GM19468 (cell line): ENCODE data around the gene CCDC196.

Source experiments
- ATAC-seq: cut with Tn5 transposase; IDR thresholded peaks from one replicate; pipeline ENCODE4 v1.9.1; 2021; ENCODE audit warnings: mild to moderate bottlenecking, moderate library complexity, moderate number of reproducible peaks; ENCODE audit not compliant: unreplicated experiment; ENCODE audit errors: extremely low read depth

The CCDC196 gene

DNA sequence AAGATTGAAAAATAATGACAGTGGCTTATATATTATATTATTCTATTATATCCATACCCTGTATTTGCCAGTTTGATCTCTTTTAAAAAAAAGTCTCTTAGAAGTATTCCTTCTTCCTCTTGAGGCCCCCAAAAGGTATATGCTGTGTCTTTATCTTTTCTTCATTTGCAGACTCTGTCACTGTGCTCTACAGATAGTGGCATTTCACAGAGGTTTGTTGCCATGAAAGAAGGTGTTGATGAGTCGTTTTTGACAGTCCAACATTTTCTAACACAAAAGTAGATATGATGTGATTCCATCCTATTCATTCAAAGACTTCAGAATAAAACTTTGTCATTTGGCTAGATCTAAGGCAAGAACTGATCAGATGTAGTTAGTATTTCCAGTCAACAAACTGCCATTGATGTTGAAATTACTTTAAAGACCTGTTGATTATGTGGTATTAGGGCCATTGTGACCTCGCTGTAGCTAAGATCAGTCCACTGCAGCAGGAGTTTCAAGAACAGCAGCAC, at the start of gene CCDC196:
Gene CCDC196, plus strand, starts transcription at position 462 of the 512 bp plus-strand sequence. CDS start 132 bp downstream, outside the sequence.
- ATAC-seq, result no peak

DNA sequence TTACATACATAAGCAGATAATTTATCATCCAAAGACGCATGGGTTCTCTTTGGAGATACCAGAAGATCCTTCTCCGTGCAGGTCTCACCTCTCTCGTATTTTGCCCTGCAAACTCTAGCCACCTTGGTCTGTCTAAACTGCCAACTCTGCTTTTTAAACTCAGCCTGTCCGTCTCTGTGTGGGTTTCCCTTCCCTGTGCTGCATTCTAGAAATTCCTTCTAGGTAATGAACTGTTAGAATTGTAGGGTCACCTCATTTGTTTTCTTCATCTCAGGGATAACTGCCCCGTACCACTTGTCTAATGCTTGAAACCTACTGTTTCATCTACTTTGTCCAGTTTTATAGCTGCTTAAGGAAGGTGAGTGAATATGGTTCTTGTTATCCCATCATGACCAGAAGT, 45.4 kb upstream of the CCDC196 start:
- ATAC-seq, result no peak

GRCh38 chr14:66442953-66443571, 43.1 kb upstream of the CCDC196 start:
- ATAC-seq, result no peak

DNA sequence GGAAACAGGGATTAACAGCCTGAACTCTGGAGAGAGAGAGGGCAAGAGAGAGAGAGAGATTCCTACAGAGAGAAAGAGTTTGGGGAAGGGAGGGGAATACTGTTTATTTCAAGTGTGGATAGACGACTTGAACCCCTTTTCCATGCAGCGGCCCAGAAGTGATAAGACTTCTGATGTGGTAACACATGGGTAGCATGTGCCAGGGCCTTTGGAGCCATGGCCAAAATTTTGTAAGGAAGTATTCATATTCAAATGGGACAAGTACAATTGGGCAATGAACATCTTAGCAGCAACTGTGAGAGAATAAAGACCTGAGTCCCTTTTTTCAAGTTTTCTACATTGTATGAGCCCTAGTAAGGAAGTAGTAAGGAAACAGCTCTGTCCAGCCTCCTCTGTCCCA, 42.4 kb upstream of the CCDC196 start:
- no peak for ATAC-seq

DNA sequence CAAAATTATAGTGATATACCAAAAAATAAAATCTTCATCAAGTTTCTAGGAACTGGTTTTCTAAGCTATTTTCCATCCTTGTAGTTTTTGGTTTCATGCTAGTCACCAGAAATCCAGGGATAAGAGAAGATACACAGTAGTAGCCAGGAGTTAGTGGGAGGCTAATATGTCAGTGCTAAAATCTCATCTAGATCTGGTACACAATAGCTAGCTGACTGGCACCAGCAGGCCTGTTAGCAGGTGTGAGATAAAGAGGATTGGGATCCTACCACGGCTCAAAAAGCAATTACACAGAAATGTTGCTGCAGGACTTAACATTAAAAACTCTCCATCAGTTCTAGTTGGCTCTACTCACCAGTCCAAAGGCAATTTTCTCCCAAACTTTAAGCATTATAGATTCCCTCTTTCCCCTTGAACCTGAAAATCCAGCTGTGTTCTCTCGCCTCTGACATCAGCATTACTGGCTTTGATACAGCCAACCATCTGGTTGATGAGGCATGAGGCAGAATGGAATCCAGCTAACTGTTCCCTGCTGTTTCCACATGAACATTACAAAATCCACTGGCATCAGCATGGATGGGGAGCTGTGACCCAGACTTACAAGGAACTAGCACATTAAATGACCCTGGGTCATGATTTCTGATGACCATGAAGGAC, 41.8 kb upstream of the CCDC196 start:
- ATAC-seq, result no peak

- no peak for ATAC-seq
These were observed 40.2 kb upstream of the CCDC196 start for GRCh38 chr14:66445936-66446335.

DNA sequence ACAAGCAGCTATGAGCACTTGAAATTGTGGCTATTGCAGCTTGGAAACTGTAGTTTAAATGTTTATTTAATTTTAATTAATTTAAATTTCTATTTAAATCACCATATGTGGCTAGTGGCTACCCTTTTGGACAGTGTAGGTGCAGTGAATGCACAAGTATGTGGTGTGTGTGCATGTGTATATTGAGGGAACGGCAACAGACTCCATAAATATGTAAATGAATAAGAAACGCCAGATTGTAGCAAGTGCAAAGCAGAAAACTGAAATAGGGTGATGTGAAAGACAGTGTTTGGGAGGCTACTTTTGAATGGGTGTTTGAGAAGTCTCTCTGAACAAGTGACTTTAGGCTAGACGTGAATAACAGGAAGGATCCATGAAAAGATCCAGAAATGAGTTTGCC, 32.7 kb upstream of the CCDC196 start:
- no peak for ATAC-seq

- ATAC-seq, result no peak
These were observed 26.6 kb upstream of the CCDC196 start for GRCh38 chr14:66459603-66460002.

- no peak for ATAC-seq
These were observed 21.9 kb upstream of the CCDC196 start for GRCh38 chr14:66464261-66464660.

DNA sequence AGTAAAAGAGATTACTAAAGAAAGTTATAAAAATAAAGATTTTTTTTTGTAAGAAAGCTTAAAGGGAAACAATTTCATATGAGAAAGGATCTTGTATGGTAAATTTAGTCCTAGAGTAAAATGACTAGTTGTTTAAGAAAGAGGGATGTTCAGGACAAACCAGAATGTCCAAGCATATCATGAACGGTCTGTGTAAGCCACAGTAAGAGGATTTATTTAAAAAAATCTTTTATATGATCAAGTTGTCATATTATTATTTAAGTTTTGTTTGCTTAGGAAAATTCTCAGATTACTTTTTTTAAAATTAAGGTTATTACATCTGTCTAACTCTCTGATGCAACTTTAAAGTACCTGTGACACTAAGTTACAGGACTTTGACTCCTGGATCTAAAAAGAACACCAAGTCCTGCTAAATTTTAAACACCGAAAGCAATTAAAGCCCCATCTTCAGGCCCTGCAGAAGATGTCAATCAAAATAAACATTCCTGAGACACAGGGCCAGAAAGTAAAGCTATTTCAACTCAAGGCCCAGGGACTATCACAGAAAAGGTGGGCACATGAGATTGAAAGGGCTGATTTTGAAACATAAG, 17.3 kb upstream of the CCDC196 start:
- ATAC-seq, result no peak

DNA sequence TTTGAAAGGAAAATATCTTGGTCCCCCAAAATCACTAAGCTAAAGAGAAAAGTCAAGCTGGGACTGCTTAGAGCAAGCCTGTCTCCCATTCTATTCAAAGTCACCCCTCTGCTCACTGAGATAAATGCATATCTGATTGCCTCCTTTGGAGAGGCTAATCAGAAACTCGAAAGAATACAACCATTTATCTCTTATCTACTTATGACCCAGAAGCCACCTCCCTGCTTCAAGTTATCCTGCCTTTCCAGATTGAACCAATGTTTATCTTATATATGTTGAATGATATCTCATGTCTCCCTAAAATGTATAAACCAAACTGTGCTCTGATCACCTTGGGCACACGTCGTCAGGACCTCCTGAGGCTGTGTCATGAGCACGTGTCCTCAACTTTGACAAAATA, 14.6 kb upstream of the CCDC196 start:
- no peak for ATAC-seq

- no peak for ATAC-seq
These were observed 13.9 kb upstream of the CCDC196 start for GRCh38 chr14:66472251-66472650.

GRCh38 chr14:66473223-66473622, 12.9 kb upstream of the CCDC196 start:
- no peak for ATAC-seq

GRCh38 chr14:66476964-66477363, 9.2 kb upstream of the CCDC196 start:
- no peak for ATAC-seq

DNA sequence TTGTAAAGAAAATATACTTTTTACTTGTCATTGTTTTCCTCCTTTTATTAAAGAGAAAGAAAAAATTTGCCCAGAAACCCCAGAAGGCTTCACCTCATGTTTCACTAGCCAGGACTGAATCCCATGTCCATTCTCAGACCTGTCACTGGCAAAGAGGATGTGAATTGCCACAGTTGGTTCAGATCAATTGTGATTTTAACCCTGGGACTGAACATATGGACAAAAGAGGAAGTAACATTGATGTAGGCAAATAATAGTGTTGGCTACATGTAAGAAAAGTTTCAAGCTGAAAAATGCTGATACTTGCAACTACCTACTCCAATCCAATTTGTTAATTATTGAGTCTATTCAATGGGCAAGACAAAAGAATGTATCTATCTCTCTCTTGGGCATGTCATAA, 8.6 kb upstream of the CCDC196 start:
- no peak for ATAC-seq

- no peak for ATAC-seq
These were observed 3.3 kb upstream of the CCDC196 start for GRCh38 chr14:66482873-66483272.

DNA sequence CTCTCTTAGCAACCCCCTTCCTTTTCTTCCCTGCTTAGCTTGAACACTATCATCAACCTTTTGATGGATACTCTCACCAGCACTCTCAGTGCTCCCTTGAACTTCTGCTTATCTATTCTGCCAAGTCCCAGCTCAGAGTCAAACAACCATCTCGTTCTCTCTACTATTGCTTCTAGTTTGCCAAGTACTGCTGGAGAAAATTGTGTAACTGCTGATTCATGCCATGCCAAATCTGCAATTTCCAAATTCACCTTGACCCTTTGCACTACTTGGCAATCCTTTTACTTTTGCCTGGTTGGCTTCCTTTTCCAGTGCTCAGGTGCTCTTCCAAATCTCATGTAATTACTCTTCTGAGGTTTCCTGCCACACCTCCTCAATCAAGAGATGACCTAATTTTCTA, 2.8 kb upstream of the CCDC196 start:
- no peak for ATAC-seq

DNA sequence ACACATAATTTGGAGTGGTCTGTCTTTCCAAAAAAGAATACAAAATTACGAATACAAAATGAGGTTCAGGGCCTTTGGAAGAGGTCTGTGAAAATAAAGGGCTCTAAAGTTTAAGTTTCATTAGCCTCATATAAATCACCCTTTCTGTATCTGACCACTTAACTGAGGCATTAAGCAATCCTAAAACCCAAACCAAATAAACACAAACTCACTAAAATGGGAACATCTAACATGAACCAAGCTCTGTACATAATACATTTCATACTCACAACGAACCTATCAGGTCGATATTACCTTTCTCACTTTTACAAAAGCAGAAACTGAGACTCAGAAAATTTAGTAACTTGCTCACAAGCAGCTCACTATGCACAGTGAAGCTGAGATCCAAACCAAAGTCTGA, 1.1 kb upstream of the CCDC196 start:
- no peak for ATAC-seq

GRCh38 chr14:66487164-66487563, 993 bp downstream of the CCDC196 start:
- ATAC-seq, result no peak

DNA sequence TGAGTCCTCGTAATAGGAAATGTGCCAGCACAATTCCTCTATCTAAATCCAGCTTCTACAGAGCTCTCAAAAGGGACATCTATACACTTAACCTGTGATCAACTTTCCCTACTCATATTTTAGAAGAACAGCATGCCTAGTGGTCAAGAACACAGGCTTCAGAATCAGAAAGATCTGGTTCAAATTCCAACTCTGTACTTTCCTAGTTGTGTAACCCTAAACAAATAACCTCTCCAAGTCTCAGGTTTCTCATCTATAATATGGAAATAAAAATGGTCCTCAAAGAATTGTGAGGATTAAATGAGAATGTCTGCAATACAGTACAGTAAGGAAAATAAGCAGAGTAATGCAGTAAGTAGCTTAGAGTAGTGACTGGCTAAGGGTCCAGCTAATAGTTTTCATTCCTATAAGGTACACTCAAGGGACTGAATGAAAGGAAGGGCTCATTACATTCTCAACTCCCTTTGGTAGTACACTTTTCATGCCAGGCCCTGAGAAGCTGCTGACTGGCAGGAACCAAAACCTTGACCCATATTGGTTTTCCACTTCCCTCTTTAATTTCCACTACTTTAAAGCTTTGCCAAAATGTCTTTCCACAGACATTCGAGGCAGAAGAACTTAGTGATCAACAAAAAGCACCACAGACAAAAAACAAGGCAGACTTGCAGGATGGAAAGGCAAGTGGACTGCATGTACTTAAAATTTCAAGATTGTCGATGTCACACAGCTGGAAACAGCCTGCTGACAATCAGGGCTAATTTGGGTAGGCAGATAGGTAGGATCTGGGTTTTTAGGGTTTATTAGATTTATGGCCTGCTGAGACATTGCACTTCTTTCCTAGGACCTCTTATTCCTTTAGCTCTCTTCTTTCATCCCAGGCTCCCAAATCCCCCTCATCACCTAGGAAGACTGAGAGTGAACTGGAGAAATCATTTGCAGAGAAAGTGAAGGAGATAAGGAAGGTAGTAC, 4.3 kb downstream of the CCDC196 start:
- no peak for ATAC-seq
